Heart left ventricle (tissue), 16 donors: ENCODE measurements around the gene NXN. TPM values are rescaled to one million over a fixed set of nuclear protein-coding genes. Genes with fewer than 3 reads are reported as not detected.

Experiments
- ATAC-seq, 4 donors: fragments of 200-7000 bp; cut with Tn5 transposase; one replicate each; pipeline ENCODE4 v1.9.1; 2020 to 2022; ENCODE audit warnings: moderate library complexity in 4 of 4, mild to moderate bottlenecking in 3 of 4, moderate number of reproducible peaks in 1 of 4
- DNase-seq, 5 donors: peaks; one replicate each; pipeline ENCODE4 v3.0.0-alpha.2; 2020
- H3K27ac ChIP-seq, 12 donors: fragments of 200-600 bp; sonication (generic) in 4 of 12; one replicate each; pipeline versions ENCODE4 v1.5.0 to v1.8.0; 2016 to 2022; ENCODE audit warnings: mild to moderate bottlenecking in 2 of 12
- H3K27me3 ChIP-seq, 9 donors: fragments of 200-600 bp; sonication (generic) in 2 of 9; one replicate each; pipeline versions ENCODE4 v1.5.1 to v1.8.0; 2016 to 2022; ENCODE audit warnings: mild to moderate bottlenecking in 3 of 9
- H3K36me3 ChIP-seq, 9 donors: fragments of 200-600 bp; sonication (generic) in 2 of 9; one replicate each; pipeline versions ENCODE4 v1.5.0 to v1.8.0; 2018 to 2022; ENCODE audit warnings: mild to moderate bottlenecking in 2 of 9
- H3K4me1 ChIP-seq, 12 donors: fragments of 200-600 bp; sonication (generic) in 4 of 12; one replicate each; pipeline versions ENCODE4 v1.5.0 to v1.8.0; 2016 to 2022; ENCODE audit warnings: mild to moderate bottlenecking in 3 of 12
- H3K4me3 ChIP-seq, 12 donors: fragments of 200-600 bp; sonication (generic) in 4 of 12; one replicate each; pipeline versions ENCODE4 v1.5.0 to v1.8.0; 2017 to 2022; ENCODE audit warnings: mild to moderate bottlenecking in 9 of 12, moderate library complexity in 4 of 12
- H3K9me3 ChIP-seq, 12 donors: fragments of 200-600 bp; sonication (generic) in 4 of 12; one replicate each; pipeline versions ENCODE4 v1.5.0 to v1.8.0; 2016 to 2022; ENCODE audit warnings: mild to moderate bottlenecking in 1 of 12
- CTCF ChIP-seq, 12 donors: fragments of 200-600 bp; sonication (generic) in 4 of 12; IDR thresholded peaks; one replicate each; pipeline versions ENCODE4 v1.5.0 to v1.8.0; 2018 to 2022; ENCODE audit warnings: antibody characterized with exemption in 12 of 12, mild to moderate bottlenecking in 5 of 12
- POLR2A ChIP-seq, 2 donors: fragments of 450-650 bp; IDR thresholded peaks; one replicate each; pipeline ENCODE4 v1.6.1; 2017; ENCODE audit warnings: antibody characterized with exemption in 2 of 2, mild to moderate bottlenecking in 2 of 2, moderate library complexity in 2 of 2
- WGBS, 4 donors: extraction: QIAGEN DNeasy Blood & Tissue Kit in 2 of 4; methylation state at CpG; one replicate each; pipeline versions ENCODE4 v1.1.5 to v1.1.7; 2013 to 2018; 5-methylcytosine and 5-hydroxymethylcytosine counted together
- intact Hi-C, 10 donors: fragments of 100-400 bp; cut with DNase I; formaldehyde crosslinking; loops; one replicate each; pipeline versions ENCODE4 v1.11.1 to v1.14.2; 2022
- polyA plus RNA-seq, 2 donors: library from polyadenylated mRNA; stranded (reverse); fragments of 200-250 nt; gene quantifications; one replicate each; pipeline ENCODE4 v1.2.3, GENCODE V29; 2013
- total RNA-seq, 9 donors: library from RNA; depleted of rRNA in 2 of 9; stranded (reverse); fragments of >200 nt in 2 of 9; fragmentation: NEBNext Ultra II Directional in 3 of 9; extraction: Animal tissue kit (Norgen Biotek cat#: 25700) in 3 of 9; gene quantifications; one replicate each; pipeline versions ENCODE4 v1.1.0 to v1.2.4, GENCODE V29; 2016 to 2023
- donor health status: ischemic (EF 13 %, LVEDD 7.1; RV severe dilation, severe dysfunction).
- donor health status: healthy with polysubstance abuse.
- donor health status: DM: no; HTN: yes; CAD: no.
- donor health status: DM: no; HTN: no; CAD: no.
- donor health status: ischemic (EF 25% LVEDD 6.9; RV normal size, moderate dysfunction).
- donor health status: ischemic (EF 25% LVEDD 5.7; RV mildly dilated, moderate dysfunction).
- donor health status: healthy.
- donor health status: DM: yes; HTN: yes; CAD: no.
- donor health status: ischemic (EF 35%, LVEDD 5.7; RV mildly dilated, moderate dysfunction).
- donor health status: nonischemic (EF 11% LVEDD 7.7; RV severe dilation, severe dysfunction).
- donor health status: DM: yes; HTN: yes; CAD: no.
- donor health status: PGD.
- donor health status: ischemic (EF 29% LVEDD 5.4; RV normal size, mild dysfunction).
- donor health status: nonischemic (EF 23%, LVEDD 6.1; RV moderate dilation, normal function).

Gene NXN
- total and polyA plus RNA-seq, 11 donors: 8.6 to 20.3 (median 14.1) TPM

GRCh38 chr17:946510-947236 is 32.9 kb downstream of the NXN start:
- 90 to 97% (median 97%) methylated on average over 24 to 37 of the region's 37 CpGs for WGBS, 4 donors
- Histone ChIP-seq H3K36me3 (no peaks in the 10 kb centered on the region), H3K9me3 (no peaks in the 10 kb centered on the region), H3K4me3 (no peak overlapping the region), H3K27me3 (no peaks in the 10 kb centered on the region), H3K4me1 (peaks cover 0 to 11% (median 2%) of the 10 kb centered on the region in 12 donors), H3K27ac (peak overlapping the region in 1 of 12 donors; percentile 78)
- ATAC-seq (no peak), DNase-seq (no peak)
- intact Hi-C loops: no loop called here
- no peak for TF ChIP-seq POLR2A (IDR thresholded peaks at IDR 0.05)
- no peak for TF ChIP-seq CTCF (IDR thresholded peaks at IDR 0.05)

- DNase-seq (peak in 1 of 5 donors; percentile 24), ATAC-seq (no peak)
- TF ChIP-seq POLR2A (IDR thresholded peaks at IDR 0.05) (no peak), CTCF (IDR thresholded peaks at IDR 0.05) (no peak)
- 74 to 86% (median 81%) methylated on average over 3 of the region's 3 CpGs for WGBS, 4 donors
- H3K4me3 ChIP-seq: no peak overlapping the region
- H3K27ac ChIP-seq: peak overlapping the region in 1 of 12 donors; percentile 78
- intact Hi-C loops: no loop called here
- H3K36me3 ChIP-seq: no peaks in the 10 kb centered on the region
- H3K4me1 ChIP-seq: peaks cover 0 to 7% (median 0%) of the 10 kb centered on the region in 12 donors
- H3K27me3 ChIP-seq: no peaks in the 10 kb centered on the region
- no peaks in the 10 kb centered on the region for H3K9me3 ChIP-seq
Measured at GRCh38 chr17:945672-946071, 33.9 kb downstream of the NXN start.

- no peaks in the 10 kb centered on the region for H3K27me3 ChIP-seq
- H3K27ac ChIP-seq: peak overlapping the region in 1 of 12 donors; percentile 78
- no peaks in the 10 kb centered on the region for H3K9me3 ChIP-seq
- WGBS, 4 donors: 73 to 83% (median 80%) methylated on average over 14 of the region's 14 CpGs
- H3K4me3 ChIP-seq: no peak overlapping the region
- H3K36me3 ChIP-seq: no peaks in the 10 kb centered on the region
- ATAC-seq (no peak), DNase-seq (peak in 1 of 5 donors; percentile 52)
- intact Hi-C loops: no loop called here
- TF ChIP-seq CTCF (IDR thresholded peaks at IDR 0.05): no peak
- no peak for TF ChIP-seq POLR2A (IDR thresholded peaks at IDR 0.05)
- no peaks in the 10 kb centered on the region for H3K4me1 ChIP-seq
Measured at GRCh38 chr17:944266-944826, 35.2 kb downstream of the NXN start.

GRCh38 chr17:935485-935884 is 44.1 kb downstream of the NXN start:
- H3K27me3 ChIP-seq: no peaks in the 10 kb centered on the region
- no peak overlapping the region for H3K4me3 ChIP-seq
- peaks cover 0 to 14% (median 9%) of the 10 kb centered on the region in 12 donors for H3K4me1 ChIP-seq
- intact Hi-C loops: no loop called here
- no peaks in the 10 kb centered on the region for H3K9me3 ChIP-seq
- H3K36me3 ChIP-seq: no peaks in the 10 kb centered on the region
- no peak for ATAC-seq
- 89 to 95% (median 94%) methylated on average over 11 of the region's 11 CpGs for WGBS, 4 donors
- DNase-seq: no peak
- peak overlapping the region in 1 of 12 donors; percentile 78 for H3K27ac ChIP-seq
- no peak for TF ChIP-seq CTCF (IDR thresholded peaks at IDR 0.05)
- TF ChIP-seq POLR2A (IDR thresholded peaks at IDR 0.05): no peak
